ENCODE data around the gene LRIT3.
"Not testable (repeated sequence)": the region's sequence is repeated elsewhere in the genome, so short reads cannot be mapped to it uniquely, and the experiment has no call there.

LRIT3 gene

GRCh38 chr4:109872065-109872464, 24.2 kb downstream of the LRIT3 start:
- TF ChIP-seq, protein P1, sequence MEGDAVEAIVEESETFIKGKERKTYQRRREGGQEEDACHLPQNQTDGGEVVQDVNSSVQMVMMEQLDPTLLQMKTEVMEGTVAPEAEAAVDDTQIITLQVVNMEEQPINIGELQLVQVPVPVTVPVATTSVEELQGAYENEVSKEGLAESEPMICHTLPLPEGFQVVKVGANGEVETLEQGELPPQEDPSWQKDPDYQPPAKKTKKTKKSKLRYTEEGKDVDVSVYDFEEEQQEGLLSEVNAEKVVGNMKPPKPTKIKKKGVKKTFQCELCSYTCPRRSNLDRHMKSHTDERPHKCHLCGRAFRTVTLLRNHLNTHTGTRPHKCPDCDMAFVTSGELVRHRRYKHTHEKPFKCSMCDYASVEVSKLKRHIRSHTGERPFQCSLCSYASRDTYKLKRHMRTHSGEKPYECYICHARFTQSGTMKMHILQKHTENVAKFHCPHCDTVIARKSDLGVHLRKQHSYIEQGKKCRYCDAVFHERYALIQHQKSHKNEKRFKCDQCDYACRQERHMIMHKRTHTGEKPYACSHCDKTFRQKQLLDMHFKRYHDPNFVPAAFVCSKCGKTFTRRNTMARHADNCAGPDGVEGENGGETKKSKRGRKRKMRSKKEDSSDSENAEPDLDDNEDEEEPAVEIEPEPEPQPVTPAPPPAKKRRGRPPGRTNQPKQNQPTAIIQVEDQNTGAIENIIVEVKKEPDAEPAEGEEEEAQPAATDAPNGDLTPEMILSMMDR (IDR thresholded peaks at IDR 0.05; ENCODE audit: insufficient read depth, low read depth, low read length, missing control alignments), result no peak
- no peak for DNase-seq (ENCODE audit: low read depth)

DNA sequence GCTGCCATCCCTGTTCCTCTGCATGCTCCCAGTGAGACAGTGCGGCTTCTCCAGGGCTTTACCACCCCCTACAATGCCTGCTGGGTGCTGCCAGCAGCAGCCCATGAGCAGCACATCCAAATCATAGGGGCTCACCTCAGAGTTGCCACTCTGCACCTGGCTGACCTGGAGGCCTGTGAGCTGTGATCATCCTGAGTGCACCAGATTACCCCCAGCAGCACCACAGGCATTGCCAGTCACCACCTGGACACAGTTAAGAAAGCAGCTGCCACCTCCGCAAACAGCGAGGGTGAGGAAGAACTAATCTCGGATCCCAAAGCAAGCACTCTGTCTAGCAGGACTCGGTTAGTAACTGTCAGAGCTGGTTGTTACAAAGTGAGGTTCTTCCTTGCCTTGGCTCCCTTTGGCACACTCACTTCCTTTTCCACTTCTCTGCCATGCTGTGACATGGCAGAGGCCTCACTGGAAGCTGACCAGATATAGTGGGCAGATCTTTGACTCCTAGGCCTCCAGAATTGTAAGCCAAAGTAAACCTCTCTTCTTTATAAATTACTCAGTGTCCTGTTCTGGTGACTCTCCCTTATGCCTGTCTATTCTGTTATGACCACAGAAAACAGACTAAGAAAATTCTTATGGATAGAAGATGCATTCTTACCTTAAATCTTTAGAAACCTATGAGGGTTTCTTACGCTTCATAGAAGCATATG, 25.2 kb downstream of the LRIT3 start:
- DNase-seq (ENCODE audit: low read depth), result no peak
- H3K4me3 ChIP-seq (ENCODE audit: low read depth, low read length), result no peak overlapping the region
- TF ChIP-seq, protein P1 (IDR thresholded peaks at IDR 0.05; ENCODE audit: insufficient read depth, low read depth, low read length, missing control alignments), result no peak

More at GRCh38 chr4:109872065-109872464, 24.2 kb downstream of the LRIT3 start:
- H3K4me3 ChIP-seq (ENCODE audit: low read depth, low read length), result no peak overlapping the region

- DNase-seq (ENCODE audit: low read depth), result no peak
- no peak overlapping the region for H3K4me3 ChIP-seq (ENCODE audit: low read depth, low read length)
- TF ChIP-seq, protein P1 (IDR thresholded peaks at IDR 0.05; ENCODE audit: insufficient read depth, low read depth, low read length, missing control alignments), result no peak
Measured at GRCh38 chr4:109873791-109874514, 26.0 kb downstream of the LRIT3 start.

DNA sequence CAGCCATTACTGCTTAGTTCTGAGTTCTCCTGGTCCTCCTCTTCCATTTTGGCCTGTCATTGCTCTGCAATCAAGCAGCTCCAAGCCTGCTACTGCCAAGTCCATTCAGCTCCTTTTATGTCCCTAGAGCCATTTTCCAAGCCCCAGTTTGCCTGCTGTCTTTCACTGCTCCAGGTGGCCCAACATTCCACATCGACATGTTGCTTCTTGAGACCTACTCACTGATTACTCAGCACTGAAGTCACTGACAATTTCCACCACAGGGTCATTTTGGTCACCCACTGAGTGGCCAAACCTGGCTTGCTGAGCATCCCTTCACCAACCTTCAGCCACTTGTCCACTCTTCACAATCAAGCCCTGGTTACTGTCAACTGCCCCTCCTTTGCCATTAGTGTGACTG, 27.2 kb downstream of the LRIT3 start:
- H3K4me3 ChIP-seq (ENCODE audit: low read depth, low read length), result no peak overlapping the region
- TF ChIP-seq, protein P1 (IDR thresholded peaks at IDR 0.05; ENCODE audit: insufficient read depth, low read depth, low read length, missing control alignments), result no peak
- no peak for DNase-seq (ENCODE audit: low read depth)

DNA sequence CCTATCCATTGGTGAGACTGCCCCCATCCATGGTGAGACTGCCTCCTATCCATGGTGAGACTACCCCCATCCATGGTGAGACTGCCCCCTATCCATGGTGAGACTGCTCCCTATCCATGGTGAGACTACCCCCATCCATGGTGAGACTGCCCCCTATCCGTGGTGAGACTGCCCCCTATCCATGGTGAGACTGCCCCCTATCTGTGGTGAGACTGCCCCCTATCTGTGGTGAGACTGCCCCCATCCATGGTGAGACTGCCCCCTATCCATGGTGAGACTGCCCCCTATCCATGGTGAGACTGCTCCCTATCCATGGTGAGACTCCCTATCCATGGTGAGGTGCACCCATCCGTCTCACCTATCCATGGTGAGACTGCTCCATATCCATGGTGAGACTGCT, 27.6 kb downstream of the LRIT3 start:
- not testable (repeated sequence) for DNase-seq (ENCODE audit: low read depth); H3K4me3 ChIP-seq (ENCODE audit: low read depth, low read length)

DNA sequence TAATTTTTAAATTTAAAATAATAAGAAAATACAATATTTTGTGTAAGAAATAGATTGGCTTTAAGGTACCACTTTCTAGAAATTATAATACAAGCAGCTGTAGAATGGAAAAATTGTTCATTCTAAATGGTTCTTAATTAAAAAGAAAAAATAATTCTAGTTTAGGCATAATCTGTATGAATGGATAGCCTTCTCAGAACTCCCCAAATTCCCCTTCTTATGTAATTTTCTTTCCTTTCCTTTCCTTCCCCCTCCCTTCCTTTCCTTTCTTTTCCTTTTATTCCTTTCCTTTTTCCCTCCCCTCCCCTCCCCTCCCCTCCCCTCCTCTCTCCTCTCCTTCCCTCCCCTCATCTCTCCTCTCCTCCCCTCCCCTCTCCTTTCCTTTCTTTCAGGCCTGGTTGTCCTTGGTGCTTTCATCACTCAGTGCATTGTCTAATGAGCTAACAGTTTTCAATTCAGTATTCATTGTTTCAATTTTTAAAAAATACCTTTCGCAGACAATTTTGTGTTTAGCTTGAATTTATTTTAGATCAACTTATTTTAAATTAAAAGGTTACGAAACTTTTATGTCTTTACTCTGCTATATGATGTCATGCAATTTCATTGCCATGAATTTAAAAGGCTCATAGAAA, 28.8 kb downstream of the LRIT3 start:
- no peak for DNase-seq (ENCODE audit: low read depth)
- H3K4me3 ChIP-seq (ENCODE audit: low read depth, low read length), result no peak overlapping the region
- TF ChIP-seq, protein P1 (IDR thresholded peaks at IDR 0.05; ENCODE audit: insufficient read depth, low read depth, low read length, missing control alignments), result no peak

DNA sequence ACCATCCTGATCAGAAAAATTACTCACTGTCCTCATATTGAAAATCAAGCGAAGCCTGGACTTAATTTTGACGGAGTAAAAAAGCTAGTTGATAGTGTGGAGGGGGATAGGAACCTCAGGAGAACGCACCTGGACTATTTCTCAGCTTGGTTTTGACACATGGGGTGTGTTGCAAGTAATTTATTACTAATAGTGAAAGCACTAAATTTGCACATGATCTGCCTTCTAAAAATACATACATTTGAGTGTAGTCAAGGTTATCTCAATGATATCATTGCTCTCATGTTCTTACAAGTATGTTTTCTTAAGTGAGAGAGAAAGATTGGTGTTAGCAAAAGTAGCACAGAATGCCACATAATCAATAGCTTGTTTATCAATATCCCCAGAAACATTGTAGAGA, 29.5 kb downstream of the LRIT3 start:
- no peak overlapping the region for H3K4me3 ChIP-seq (ENCODE audit: low read depth, low read length)
- TF ChIP-seq, protein P1 (IDR thresholded peaks at IDR 0.05; ENCODE audit: insufficient read depth, low read depth, low read length, missing control alignments), result no peak
- peak; percentile 58 for DNase-seq (ENCODE audit: low read depth)
